ENCODE measurements around the gene RELN. TPM values are rescaled to one million over a fixed set of nuclear protein-coding genes. Genes with fewer than 3 reads are reported as not detected.

The RELN gene
- total RNA-seq, 6 donors from 2014 or later, result 1.1 to 3.6 (median 2.6) TPM; not detected in 1

- Histone ChIP-seq H3K9me3 (no peaks in the 10 kb centered on the region), H3K4me3 (no peak overlapping the region), H3K27ac (no peak overlapping the region), H3K27me3 (peaks cover 0 to 2% (median 0%) of the 10 kb centered on the region in 4 donors), H3K36me3 (no peaks in the 10 kb centered on the region), H3K4me1 (no peaks in the 10 kb centered on the region)
- ATAC-seq (ENCODE audit: low FRiP score in 2 of 2) (no peak), DNase-seq (no peak)
- 69 to 70% methylated on average over 5 to 6 of the region's 6 CpGs for WGBS, 2 donors
- no peak for TF ChIP-seq POLR2AphosphoS5 (IDR thresholded peaks at IDR 0.05)
- no peak for TF ChIP-seq POLR2A (IDR thresholded peaks at IDR 0.05)
- no peak for TF ChIP-seq CTCF (IDR thresholded peaks at IDR 0.05)
Measured at GRCh38 chr7:103983201-103983977, 6.1 kb downstream of the RELN start.

- no peaks in the 10 kb centered on the region for H3K27me3 ChIP-seq
- TF ChIP-seq POLR2AphosphoS5 (IDR thresholded peaks at IDR 0.05), result no peak
- TF ChIP-seq EP300 (IDR thresholded peaks at IDR 0.05), result no peak
- no peak for TF ChIP-seq CTCF (IDR thresholded peaks at IDR 0.05)
- no peak for TF ChIP-seq POLR2A (IDR thresholded peaks at IDR 0.05)
- ATAC-seq (ENCODE audit: low FRiP score in 2 of 2), result no peak
- H3K27ac ChIP-seq, result no peak overlapping the region
- no peaks in the 10 kb centered on the region for H3K9me3 ChIP-seq
- no peak overlapping the region for H3K4me3 ChIP-seq
- no peak for DNase-seq
- H3K4me1 ChIP-seq, result no peaks in the 10 kb centered on the region
- 20 to 30% methylated on average over 2 of the region's 2 CpGs for WGBS, 2 donors
- no peaks in the 10 kb centered on the region for H3K36me3 ChIP-seq
Measured at GRCh38 chr7:103981003-103981423, 8.4 kb downstream of the RELN start.

GRCh38 chr7:103972779-103973434 is 16.6 kb downstream of the RELN start:
- Histone ChIP-seq H3K9me3 (no peaks in the 10 kb centered on the region), H3K36me3 (no peaks in the 10 kb centered on the region), H3K27me3 (no peaks in the 10 kb centered on the region), H3K27ac (no peak overlapping the region), H3K4me3 (no peak overlapping the region), H3K4me1 (no peaks in the 10 kb centered on the region)
- DNase-seq, result no peak
- 11 to 32% methylated on average over 2 of the region's 2 CpGs for WGBS, 2 donors
- TF ChIP-seq POLR2A (IDR thresholded peaks at IDR 0.05), result no peak
- TF ChIP-seq CTCF (IDR thresholded peaks at IDR 0.05), result no peak
- no peak for TF ChIP-seq EP300 (IDR thresholded peaks at IDR 0.05)
- no peak for TF ChIP-seq POLR2AphosphoS5 (IDR thresholded peaks at IDR 0.05)
- ATAC-seq (ENCODE audit: low FRiP score in 2 of 2), result no peak

GRCh38 chr7:103967401-103967800 is 22.1 kb downstream of the RELN start:
- Histone ChIP-seq H3K9me3 (no peaks in the 10 kb centered on the region), H3K4me1 (no peaks in the 10 kb centered on the region), H3K4me3 (no peak overlapping the region), H3K36me3 (no peaks in the 10 kb centered on the region), H3K27me3 (no peaks in the 10 kb centered on the region), H3K27ac (no peak overlapping the region)
- DNase-seq (no peak), ATAC-seq (ENCODE audit: low FRiP score in 2 of 2) (no peak)
- TF ChIP-seq CTCF (IDR thresholded peaks at IDR 0.05), result no peak
- no peak for TF ChIP-seq POLR2A (IDR thresholded peaks at IDR 0.05)
- no peak for TF ChIP-seq EP300 (IDR thresholded peaks at IDR 0.05)
- no peak for TF ChIP-seq POLR2AphosphoS5 (IDR thresholded peaks at IDR 0.05)
